ENCODE results near the gene GIMAP4.
"Not testable (repeated sequence)": the region's sequence is repeated elsewhere in the genome, so short reads cannot be mapped to it uniquely, and the experiment has no call there.

Gene GIMAP4

DNA sequence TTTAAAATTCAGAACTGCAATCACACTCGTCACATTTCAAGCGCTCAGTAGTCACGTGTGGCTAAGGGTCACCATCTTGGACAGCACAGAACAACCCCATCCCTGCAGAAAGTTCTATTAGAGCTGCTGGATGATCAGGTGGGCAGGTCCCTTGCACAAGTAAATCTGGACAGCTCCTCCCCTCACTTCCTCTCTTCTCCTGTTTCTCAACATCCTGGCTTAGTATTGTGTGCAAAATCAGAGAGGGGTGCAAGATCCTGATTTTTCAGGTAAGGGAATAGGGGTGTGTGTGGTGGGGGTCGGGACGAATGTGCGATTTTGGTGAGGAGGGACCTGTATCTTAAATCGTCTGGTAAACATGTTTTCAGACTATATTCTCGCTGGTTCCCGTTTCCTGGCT lies at the start of gene GIMAP4:
Gene GIMAP4 (plus strand): TSS at position 222 of the 400 bp plus-strand sequence. CDS start 2,512 bp downstream, outside the sequence.
- DNase-seq, result no peak

DNA sequence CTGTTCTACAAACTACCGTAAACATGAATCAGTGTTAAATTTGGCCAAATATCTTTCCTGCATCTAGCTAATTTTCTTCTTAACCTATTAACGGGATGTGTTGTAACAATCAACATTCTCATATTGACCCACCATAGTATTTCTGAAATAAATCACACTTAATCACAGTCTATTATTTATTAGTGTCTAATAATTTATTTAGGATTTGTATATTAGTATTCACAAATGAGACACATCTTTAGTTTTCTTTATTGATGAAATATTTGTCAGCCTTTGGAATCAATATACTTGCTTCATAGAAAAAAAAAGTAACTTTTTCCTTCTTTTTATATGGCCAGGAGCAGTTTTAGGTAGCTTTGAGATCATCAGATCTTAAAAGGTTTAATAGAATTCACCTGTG lies 47.9 kb upstream of the GIMAP4 start:
- no peak for DNase-seq

DNA sequence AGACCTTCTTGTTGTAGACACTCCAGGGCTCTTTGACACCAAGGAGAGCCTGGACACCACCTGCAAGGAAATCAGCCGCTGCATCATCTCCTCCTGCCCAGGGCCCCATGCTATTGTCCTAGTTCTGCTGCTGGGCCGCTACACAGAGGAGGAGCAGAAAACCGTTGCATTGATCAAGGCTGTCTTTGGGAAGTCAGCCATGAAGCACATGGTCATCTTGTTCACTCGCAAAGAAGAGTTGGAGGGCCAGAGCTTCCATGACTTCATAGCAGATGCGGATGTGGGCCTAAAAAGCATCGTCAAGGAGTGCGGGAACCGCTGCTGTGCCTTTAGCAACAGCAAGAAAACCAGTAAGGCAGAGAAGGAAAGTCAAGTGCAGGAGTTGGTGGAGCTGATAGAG lies 47.0 kb upstream of the GIMAP4 start:
- no peak for DNase-seq

DNA sequence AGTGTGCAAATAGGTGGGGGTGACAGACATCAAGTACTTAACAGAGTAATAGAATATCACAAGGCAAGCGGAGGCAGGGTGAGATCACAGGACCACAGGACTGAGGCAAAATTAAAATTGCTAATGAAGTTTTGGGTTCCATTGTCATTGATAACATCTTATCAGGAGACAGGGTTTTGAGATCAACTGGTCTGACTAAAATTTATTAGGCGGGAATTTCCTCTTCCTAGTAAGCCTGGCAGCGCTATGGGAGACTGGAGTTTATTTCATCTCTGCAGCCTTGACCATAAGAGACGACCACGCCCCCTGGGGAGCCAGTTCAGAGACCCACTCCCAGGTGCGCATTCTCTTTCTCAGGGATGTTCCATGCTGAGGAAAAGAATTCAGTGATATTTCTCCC lies 44.3 kb upstream of the GIMAP4 start:
- not testable (repeated sequence) for DNase-seq

DNA sequence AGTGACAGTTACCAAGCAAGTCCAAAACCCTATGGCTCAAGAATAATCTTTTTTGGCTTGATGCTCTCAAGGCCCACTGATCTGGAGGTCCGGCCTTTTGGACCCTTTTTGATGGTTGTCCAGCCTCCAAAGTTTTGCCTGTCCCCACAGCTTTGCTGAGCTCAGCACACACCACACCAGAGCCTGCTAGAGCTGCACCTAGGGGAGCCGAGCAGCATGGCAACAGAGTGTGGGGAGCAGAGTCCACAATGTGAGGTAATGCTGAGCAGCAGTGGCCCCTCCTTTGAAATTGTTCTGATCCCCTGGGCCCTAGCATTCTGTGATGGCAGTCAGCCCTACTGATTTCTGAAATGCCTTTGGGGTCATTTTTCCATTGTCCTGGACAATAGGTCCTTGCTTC lies 43.2 kb upstream of the GIMAP4 start:
- DNase-seq, result no peak

DNA sequence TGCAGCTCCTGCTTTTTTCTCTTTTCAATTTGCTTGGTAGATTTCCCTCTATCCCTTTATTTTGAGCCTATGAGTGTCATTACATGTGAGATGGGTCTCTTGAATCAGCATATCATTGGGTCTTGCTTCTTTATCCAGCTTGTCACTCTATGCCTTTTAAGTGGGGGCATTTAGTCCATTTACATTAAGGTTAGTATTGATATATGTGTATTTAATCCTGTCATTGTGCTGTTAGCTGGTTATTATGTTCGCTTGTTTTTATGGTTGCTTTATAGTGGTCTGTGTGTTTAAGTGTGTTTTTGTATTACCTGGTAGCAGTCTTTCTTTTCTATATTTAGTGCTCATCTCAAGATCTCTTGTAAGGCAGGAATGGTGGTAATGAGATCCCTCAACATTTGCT lies 35.5 kb upstream of the GIMAP4 start:
- no peak for DNase-seq

DNA sequence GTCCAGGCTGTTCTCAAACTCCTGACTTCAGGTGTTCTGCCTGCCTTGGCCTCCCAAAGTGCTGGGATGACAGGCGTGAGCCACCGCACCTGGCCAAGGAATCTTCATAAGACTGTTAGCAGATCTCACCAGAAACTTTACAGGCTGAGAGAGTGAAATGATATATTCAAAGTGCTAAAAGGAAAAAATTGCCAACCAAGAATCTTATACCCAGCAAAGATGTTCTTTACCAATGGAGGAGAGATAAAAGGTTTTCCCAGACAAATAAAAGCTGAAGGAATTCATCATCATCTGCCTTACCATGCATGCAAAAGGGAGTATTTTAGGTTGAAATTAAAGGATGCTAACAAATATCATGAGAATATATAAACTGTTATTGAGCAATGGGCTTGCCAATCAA lies 28.9 kb upstream of the GIMAP4 start:
- no peak for DNase-seq

DNA sequence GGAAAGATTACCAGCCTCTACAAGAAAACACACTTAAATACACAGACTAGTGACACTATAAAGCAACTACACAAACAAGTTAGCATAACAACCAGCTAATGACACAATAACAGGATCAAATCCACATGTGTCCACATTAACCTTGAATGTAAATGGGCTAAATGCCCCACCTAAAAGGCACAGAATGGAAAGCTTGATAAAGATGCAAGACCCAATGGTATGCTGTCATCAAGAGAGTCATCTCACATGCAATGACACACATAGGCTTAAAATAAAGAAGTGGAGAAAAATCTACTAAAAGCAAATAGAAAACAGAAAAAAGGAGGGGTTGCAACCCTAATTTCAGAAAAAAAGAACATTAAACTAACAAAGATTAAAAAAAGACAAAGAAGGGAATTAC lies 14.0 kb upstream of the GIMAP4 start:
- no peak for DNase-seq

DNA sequence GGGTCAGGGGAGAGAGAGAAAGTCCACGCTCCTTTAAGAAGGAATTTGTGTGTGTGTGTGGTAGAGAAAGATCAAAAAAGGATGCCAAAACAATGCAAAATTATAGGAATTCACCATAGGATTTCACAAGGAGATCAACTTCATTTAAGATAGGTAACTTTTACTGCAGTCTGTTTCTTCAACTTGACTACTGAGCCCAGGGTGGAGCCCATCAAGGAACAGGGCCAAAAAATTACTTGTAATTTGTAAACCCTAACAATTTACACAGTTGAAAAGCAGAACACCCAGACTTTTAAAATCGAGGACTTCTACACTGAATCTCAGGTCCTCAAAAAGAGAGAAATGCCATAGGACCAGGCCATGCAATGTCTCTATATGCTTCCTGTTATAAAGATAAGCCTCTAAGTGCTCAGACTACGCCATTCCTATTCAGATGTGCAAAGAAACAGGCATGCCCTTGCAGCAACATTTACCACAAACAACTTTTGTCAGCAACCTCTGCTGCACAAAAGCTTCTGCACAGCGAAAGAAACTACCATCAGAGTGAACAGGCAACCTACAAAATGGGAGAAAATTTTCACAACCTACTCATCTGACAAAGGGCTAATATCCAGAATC lies 10.6 kb upstream of the GIMAP4 start:
- DNase-seq, result no peak

DNA sequence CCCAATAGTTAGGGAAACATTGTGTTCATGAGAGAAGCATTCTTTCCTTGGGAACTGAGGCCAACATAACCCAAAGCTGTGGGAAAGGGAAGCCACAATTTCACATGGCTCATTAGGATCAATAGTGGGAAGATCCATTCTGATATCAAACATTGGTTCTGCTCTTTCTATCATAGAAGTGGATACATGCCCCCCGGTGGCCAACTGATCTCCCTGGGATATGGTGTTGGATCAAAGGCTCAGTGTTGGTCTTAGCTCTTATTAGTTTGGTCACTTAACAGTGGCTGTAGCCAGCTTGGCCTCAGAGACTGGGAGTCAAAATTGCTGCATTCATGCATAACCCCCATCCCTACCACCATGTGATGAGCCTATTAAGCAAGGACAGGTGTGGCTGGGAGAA lies 6.7 kb upstream of the GIMAP4 start:
- no peak for DNase-seq

DNA sequence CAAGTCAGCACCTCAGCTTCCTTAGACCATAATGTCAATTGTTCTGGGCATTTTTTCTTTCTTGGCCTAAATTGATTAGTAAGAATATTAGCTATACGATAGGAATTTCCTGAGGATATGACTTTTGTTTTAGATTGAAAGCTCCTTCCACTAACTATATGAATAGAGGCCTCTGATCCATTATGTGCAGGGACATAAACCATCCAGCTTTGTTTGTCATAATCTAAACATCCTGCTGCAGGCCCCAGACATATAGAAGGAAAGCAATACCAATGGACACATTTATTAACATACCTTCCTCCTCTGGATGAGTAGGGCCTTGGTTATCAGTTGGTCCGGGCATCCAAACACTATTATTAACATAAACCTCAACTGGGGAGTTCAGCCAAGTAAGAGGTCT lies 4.3 kb upstream of the GIMAP4 start:
- DNase-seq, result no peak

DNA sequence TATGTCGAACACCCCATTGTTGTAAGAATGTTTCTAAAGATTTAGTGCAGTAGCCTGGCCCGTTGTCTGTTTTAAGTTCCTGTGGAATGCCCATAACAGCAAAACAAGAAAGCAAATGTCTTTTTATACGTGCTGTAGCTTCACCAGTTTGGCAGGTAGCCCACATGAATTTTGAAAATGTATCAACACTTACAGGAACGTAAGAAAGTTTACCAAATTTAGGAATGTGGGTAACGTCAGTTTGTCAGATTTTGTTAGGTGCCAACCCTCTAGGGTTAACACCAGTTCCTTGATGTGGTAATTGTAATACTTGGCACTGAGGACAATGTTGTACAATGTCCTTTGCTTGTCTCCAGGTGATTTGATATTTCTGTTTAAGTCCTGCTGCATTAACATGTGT lies 3.2 kb upstream of the GIMAP4 start:
- DNase-seq, result no peak

DNA sequence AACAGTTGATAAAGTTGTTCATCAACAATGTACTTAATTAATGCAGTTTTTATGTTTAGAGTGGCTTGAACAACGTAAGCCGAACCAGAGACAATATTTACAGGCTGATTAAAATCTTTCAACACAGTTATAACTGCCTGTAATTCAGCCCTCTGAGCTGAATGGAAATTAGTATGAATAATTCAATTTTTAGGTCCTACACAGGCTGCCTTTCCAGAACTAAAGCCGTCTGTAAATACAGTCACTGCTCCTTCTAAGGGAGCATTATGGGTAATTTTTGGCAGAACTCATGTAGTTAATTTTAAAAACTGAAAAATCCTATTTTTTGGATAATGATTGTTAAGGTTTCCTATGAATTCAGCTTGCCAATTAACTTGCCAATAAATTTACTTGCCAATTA lies 2.6 kb upstream of the GIMAP4 start:
- no peak for DNase-seq

DNA sequence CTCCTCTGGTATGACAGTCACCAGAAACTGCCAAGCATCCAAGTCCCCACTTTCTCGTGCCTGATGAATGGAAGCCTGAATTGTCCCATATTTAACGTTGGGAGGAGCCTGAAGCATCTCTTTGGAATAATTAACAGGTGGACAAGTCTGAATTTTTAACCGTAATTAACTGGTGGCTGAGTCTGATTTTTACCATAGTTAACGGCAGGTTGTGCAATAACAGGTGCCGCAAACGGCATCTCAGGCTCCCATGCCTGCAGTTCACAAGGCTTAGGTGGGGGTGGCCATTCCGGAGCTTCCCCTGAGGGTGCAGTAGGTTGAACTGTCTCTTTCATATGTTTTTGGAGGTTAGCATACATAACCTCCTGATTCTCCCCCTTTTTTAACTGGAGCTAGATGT lies 2.0 kb upstream of the GIMAP4 start:
- DNase-seq, result no peak

DNA sequence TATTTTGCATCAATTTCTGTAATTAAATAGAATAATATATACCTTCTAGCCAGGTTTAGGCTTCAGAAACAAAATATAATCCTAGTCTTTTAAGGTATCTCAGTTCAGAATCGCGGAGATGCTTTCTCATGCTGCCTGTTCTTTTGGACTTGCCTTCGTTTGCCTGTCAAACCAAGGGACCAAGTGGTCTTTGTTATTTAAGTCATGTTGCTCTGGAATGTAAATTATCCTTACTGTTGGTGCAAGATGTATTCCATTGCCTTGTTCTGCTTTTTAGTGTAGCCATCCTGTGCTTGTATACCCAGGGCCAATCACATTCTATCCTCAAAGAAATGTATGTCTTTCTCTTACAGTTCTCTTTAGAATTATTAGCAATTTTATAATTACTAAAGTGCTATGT lies 1.1 kb upstream of the GIMAP4 start:
- DNase-seq, result no peak

DNA sequence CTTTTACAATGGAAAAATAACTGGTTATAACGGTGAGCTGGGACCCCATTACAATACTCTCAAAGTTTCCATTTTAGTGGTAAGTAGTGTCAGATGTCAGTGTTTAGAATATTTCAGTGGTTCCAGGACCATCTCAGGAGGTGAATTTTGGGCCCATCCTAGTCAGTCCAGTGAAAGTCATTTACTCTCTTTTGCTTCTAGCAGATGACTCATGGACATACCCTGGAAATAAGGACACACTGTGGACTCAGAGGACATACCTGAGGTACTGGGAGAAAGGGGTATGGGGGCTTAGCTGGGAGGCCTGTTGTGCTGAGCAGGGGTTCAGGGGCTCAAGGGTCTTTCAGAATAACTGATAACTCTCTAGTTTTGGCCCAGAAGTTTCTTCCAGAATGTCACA lies 618 bp upstream of the GIMAP4 start:
- no peak for DNase-seq

DNA sequence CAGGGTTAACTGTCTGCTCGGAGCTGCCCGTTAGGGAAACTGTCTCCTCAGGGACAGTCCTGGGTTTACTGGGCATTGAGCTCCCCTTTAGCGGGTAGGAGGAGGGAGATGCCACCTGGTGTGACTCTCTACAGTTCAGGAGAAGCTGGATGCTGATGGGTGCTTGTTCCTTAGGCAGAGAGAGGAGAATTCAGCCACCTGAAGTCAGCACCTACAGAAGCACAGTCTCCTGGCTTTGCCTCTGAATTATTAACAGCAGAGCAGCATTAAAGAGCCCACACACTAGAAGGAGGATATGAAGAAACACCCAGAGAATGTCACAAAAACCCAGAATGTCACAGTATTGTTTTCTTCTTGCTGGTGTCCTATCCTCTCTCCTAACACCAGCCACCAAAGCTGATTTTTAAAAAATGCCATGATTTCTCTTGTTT lies 696 bp downstream of the GIMAP4 start:
- no peak for DNase-seq

DNA sequence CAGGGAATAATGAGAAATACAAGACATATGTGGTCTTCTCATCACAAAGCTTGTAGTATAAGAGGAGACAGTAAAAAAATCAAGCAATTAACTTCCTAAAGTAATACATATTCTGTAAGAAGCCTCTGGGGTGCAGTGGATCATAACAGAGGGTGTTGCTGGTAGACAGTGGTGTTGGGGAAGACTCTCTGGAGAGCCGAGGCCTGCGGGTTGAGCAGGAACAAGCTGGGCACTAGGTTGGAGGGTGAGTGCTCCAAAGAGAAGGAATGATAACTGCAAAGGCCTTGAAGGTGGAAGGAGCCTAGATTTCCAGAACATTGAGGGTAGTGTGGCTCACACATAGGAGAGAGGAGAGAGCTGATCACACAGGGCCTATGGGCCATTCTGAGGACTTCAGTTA lies 1.5 kb downstream of the GIMAP4 start:
- no peak for DNase-seq

DNA sequence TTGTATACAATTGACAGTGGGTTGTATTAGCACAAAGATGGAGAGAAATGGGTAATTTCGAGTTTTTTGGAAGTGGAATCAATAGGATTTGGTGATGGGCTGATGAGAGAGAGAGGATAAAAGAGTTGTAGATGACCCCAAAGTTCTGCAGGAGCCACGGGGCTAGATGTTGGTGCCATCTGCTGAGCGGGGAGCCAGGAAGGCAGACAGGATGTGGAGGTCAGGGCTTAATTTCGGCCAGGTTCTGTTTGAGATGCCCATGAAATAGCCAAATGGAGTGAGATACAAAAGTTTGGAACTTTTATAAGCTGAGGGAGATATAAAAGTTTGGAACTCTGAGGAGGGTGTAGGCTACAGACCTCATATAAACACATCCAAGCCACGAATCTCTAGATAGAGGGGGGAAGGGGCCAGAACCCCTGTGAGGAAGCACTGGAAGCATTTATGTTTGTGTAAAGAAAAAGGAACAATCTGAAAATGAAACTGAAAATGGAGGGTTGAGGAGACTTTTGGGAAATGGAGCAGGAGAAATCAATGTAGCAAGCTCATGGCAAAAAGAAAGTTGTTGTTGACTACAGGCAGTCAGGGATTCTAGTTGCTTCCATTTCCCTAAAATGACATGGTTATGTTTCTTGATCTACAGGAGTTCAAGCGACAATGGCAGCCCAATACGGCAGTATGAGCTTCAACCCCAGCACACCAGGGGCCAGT lies 2.2 kb downstream of the GIMAP4 start:
- no peak for DNase-seq

DNA sequence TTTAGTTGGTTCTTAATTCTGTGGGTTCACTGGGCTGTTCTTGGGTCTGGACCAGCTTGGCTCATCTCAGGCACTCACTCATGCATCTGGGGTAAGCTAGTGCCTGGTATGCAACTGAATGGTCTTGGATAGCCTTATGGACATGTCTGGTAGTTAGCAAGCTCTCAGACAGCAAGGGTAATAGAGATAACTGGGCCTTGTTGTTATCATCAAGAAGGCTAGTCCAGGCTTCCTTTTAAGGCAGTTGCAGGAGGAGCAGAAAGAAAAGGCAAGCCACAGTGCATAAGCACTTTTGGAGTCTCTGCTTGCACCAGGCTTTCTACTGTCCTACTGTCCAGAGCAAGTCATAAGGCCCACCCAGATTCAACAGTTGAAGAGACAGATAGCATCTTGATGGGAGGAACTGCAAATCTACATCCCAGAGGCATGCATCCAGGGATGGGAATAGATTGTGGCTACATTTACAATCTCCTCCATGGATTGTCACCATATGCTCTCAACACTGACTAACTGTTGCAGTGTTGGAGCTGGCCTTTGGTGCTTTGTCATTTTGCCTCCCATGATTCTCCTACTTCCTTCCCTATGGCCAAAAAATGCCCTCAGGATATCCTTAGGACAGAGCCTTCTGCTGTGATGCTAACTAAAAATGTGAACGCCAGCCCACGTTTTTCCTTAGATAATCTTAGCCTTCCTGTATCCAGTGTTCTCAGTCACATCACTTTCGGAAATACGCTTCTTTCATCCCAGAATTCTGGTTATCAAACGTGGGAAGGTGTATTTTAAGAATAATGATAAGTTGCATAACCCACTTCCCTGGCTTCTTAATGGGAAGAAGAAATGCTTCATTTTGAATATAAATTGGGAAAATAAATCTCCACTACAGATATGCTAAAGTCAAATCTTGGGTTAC lies 3.6 kb downstream of the GIMAP4 start:
- DNase-seq, result no peak

DNA sequence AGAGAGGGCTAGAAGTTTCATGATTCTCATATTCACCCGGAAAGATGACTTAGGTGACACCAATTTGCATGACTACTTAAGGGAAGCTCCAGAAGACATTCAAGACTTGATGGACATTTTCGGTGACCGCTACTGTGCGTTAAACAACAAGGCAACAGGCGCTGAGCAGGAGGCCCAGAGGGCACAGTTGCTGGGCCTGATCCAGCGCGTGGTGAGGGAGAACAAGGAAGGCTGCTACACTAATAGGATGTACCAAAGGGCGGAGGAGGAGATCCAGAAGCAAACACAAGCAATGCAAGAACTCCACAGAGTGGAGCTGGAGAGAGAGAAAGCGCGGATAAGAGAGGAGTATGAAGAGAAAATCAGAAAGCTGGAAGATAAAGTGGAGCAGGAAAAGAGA lies 5.3 kb downstream of the GIMAP4 start:
- DNase-seq, result no peak

DNA sequence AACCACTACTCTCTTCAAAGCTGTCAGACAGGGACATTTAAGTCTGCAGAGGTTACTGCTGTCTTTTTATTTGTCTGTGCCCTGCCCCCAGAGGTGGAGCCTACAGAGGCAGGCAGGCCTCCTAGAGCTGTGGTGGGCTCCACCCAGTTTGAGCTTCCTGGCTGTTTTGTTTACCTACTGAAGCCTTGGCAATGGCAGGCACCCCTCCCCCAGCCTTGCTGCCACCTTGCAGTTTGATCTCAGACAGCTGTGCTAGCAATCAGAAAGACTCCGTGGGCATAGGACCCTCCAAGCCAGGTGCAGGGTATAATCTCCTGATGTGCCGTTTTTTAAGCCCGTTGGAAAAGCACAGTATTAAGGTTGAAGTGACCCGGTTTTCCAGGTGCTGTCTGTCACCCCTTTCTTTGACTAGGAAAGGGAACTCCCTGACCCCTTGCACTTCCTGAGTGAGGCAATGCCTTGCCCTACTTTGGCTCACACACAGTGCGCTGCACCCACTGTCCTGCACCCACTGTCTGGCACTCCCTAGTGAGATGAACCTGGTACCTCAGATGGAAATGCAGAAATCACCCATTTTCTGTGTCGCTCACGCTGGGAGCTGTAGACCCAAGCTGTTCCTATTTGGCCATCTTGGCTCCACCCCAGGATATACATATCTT lies 12.9 kb downstream of the GIMAP4 start:
- not testable (repeated sequence) for DNase-seq

Data from C1 segment of cervical spinal cord (tissue), 14 donors.